Neural crest cell (in vitro differentiated cells): ENCODE data around the gene SPATA2L. TPM values are rescaled to one million over a fixed set of nuclear protein-coding genes. Genes with fewer than 3 reads are reported as not detected.
A peak's percentile ranks its signal among the peaks of the same experiment; 100 is the strongest.

Source experiments
- DNase-seq: peaks from one replicate; pipeline ENCODE4 v3.0.0; 2021; ENCODE audit warnings: low read depth, mixed read lengths, low spot score
- H3K27ac Mint-ChIP-seq: one replicate; pipeline ENCODE4 v1.8.0; 2021; ENCODE audit warnings: mild to moderate bottlenecking, mixed read lengths; ENCODE audit not compliant: unreplicated experiment
- H3K27me3 Mint-ChIP-seq: 2 replicates; pipeline ENCODE4 v1.8.0; 2021; ENCODE audit warnings: low read depth, mild to moderate bottlenecking, mixed read lengths
- H3K36me3 Mint-ChIP-seq: 2 replicates; pipeline ENCODE4 v1.8.0; 2021; ENCODE audit warnings: low read depth, mild to moderate bottlenecking, mixed read lengths
- H3K4me1 Mint-ChIP-seq: 2 replicates; pipeline ENCODE4 v1.8.0; 2021; ENCODE audit warnings: mixed read lengths
- H3K4me3 Mint-ChIP-seq: one replicate; pipeline ENCODE4 v1.8.0; 2021; ENCODE audit warnings: mild to moderate bottlenecking, mixed read lengths
- H3K9me3 Mint-ChIP-seq: 2 replicates; pipeline ENCODE4 v1.8.0; 2021; ENCODE audit warnings: mixed read lengths
- total RNA-seq: library from RNA; stranded (reverse); gene quantifications from 2 replicates; pipeline ENCODE4 v1.2.1, GENCODE V29; 2021
- TF ChIP-seq, protein P1 (sequence below): fragments of 200-600 bp; sonication (generic); conservative IDR thresholded peaks from 2 replicates; pipeline ENCODE4 v1.5.0; 2021; ENCODE audit warnings: antibody characterized with exemption, mild to moderate bottlenecking

The SPATA2L gene
- total RNA-seq, 1 donor from 2014 or later: 8.6 TPM

DNA sequence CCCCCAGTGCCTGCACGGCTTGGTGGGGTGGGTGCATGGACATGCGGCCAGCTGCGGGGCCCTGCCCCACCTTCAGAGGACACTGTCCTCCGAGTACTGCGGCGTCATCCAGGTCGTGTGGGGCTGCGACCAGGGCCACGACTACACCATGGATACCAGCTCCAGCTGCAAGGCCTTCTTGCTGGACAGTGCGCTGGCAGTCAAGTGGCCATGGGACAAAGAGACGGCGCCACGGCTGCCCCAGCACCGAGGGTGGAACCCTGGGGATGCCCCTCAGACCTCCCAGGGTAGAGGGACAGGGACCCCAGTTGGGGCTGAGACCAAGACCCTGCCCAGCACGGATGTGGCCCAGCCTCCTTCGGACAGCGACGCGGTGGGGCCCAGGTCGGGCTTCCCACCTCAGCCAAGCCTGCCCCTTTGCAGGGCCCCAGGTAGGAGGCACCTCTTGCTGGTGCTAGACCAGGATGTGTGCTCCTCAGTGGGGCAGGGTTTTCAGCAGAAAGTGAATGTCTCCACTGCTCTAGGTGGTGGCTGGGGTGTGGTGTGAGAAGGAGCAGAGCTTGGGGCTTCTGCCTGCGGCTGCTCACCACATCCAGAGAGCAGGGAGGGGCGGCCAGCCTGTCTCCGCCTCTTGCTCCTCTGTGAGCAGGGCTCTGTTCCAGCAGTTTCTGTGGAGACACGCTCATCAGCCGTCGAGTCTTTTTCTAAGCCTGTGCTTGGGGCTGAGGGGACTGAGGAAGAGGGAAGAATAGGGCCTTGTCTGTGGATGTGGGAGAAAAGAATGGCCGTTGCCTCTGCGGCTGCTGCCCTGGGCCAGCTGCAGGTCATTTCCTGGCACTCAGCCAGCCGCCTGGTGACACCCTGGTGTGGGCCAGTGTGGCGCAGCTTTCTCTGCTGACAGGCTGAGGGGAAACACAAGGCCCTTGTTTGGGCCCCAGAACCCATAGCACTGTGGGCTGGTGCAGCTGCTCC is 22.1 kb upstream of the SPATA2L start:
- TF ChIP-seq, protein P1, sequence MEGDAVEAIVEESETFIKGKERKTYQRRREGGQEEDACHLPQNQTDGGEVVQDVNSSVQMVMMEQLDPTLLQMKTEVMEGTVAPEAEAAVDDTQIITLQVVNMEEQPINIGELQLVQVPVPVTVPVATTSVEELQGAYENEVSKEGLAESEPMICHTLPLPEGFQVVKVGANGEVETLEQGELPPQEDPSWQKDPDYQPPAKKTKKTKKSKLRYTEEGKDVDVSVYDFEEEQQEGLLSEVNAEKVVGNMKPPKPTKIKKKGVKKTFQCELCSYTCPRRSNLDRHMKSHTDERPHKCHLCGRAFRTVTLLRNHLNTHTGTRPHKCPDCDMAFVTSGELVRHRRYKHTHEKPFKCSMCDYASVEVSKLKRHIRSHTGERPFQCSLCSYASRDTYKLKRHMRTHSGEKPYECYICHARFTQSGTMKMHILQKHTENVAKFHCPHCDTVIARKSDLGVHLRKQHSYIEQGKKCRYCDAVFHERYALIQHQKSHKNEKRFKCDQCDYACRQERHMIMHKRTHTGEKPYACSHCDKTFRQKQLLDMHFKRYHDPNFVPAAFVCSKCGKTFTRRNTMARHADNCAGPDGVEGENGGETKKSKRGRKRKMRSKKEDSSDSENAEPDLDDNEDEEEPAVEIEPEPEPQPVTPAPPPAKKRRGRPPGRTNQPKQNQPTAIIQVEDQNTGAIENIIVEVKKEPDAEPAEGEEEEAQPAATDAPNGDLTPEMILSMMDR: no peak
- Mint-ChIP-seq H3K4me1 (peaks cover 36% of the 10 kb centered on the region), H3K27ac (peak overlapping the region; percentile 88), H3K36me3 (peaks cover 9% of the 10 kb centered on the region), H3K27me3 (peaks cover 4% of the 10 kb centered on the region), H3K4me3 (peak overlapping the region; percentile 92), H3K9me3 (no peaks in the 10 kb centered on the region)
- peak; percentile 62 for DNase-seq

DNA sequence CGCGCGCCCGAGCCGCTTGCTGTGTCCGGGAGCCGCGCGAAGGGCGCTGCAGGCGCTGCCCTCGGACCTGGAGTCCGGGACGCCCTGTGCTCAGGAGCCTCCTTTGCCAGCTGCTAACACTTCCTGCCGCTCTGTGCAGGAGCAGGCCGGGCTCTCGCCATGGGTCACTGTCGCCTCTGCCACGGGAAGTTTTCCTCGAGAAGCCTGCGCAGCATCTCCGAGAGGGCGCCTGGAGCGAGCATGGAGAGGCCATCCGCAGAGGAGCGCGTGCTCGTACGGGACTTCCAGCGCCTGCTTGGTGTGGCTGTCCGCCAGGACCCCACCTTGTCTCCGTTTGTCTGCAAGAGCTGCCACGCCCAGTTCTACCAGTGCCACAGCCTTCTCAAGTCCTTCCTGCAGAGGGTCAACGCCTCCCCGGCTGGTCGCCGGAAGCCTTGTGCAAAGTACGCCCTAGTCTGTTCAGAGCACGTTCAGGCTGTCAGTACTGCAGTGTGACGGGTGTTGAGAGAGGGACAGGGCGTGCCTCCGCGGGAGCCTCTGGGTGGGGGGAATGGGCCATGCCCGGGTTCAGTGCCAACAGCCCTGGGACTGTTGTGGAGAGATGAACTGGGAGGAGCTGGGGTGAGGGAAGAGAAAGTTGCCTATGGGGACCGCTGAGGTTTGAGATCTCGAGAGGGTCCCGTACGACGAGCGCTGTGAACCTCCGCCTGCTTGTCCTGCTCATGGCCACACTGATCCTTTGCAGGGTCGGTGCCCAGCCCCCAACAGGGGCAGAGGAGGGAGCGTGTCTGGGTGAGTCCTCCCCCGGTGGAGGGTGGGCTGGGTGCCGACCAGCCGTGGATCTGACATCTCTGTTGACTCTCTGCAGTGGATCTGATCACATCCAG is 21.1 kb upstream of the SPATA2L start:
- no peaks in the 10 kb centered on the region for H3K9me3 Mint-ChIP-seq
- TF ChIP-seq, protein P1: no peak
- H3K36me3 Mint-ChIP-seq: peaks cover 9% of the 10 kb centered on the region
- peaks cover 40% of the 10 kb centered on the region for H3K4me1 Mint-ChIP-seq
- H3K27me3 Mint-ChIP-seq: peaks cover 4% of the 10 kb centered on the region
- H3K27ac Mint-ChIP-seq: peak overlapping the region; percentile 88
- peak overlapping the region; percentile 79 for H3K4me3 Mint-ChIP-seq
- DNase-seq: no peak

DNA sequence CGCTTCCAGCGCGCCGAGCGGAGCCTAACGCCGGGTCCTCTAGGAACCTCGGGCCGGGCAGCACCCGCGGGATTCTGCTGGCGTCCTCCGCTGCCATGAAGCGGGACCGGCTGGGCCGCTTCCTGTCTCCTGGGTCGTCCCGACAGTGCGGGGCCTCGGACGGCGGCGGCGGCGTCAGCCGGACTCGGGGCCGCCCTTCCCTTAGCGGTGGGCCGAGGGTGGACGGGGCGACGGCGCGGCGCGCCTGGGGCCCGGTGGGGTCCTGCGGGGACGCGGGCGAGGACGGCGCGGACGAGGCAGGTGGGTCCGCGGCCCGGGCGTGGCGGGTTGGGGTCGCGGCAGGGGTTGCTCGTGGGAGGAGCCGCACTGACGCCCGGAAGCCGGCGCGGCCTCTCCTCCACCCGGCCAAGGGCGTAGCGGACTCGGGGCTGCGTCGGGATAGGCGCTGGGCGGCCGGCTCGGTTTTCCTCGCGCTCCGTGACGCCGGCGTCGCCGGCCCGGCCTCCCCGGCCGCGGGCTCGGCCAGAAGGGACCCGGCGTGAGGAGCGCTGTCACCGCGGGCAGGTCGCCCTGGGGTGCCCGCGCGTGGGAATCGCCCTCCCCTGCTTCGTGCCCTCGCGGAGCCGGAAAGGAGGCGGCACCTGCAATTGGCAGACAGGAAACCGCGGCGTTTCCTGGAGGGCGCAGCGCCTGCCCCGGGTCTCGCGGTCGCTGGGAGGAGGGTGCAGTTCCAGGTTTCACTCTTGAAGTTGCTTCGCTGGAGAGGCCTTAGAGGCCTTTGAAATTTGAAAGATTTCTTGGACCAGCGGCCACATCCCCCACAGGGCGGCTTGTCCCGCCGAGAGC is 20.3 kb upstream of the SPATA2L start:
- peaks cover 4% of the 10 kb centered on the region for H3K27me3 Mint-ChIP-seq
- peaks cover 32% of the 10 kb centered on the region for H3K4me1 Mint-ChIP-seq

DNA sequence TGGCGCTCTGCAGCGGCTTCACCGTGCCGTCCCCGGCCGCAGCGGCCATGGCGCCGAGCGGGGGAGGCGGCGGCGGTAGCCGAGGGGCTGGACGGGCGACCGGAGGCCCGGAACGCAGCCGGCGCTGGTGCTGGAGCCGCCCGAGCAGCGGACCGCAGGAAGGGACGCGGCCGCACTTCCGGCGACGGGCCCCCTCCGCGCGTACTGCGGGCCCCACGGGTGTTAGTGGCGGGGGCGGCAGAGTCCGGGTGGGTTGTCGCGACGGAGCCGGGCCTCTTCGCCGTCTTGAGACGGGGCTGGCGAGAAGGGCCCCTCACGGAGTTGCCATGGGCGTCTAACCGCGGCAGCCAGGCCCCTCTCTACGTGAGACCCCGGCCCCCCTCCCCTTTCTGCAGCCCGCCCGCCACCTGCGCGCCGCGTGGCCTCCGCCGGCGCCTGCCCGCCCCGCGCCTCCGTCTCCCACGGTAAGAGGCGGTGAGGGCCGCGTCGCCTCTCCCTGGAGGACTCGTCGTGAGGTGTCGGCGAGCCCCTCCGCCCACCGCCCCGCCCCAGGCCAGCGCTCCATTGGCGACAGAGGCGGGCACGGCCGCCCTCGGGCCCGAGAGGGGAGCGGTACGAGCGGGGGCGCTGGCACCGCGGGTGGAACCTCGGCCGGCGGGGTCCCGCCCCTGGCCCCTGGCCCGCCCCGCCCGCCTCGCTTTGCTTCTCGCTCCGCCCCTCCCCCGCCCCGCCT is 19.5 kb upstream of the SPATA2L start, which contains the start of the genes VPS9D1 and ZNF276:
VPS9D1 (minus strand) TSS at position 86 of the 733 bp plus-strand sequence; CDS start at position 49, 37 bp downstream.
ZNF276 (plus strand) TSS at position 725 of the 733 bp plus-strand sequence. CDS start 104 bp downstream, outside the sequence.
- Mint-ChIP-seq H3K36me3 (peaks cover 4% of the 10 kb centered on the region), H3K4me3 (peak within 1 kb of the TSS; percentile 83), H3K27me3 (peaks cover 4% of the 10 kb centered on the region), H3K4me1 (peaks cover 32% of the 10 kb centered on the region), H3K9me3 (no peaks in the 10 kb centered on the region), H3K27ac (peak within 1 kb of the TSS; percentile 43)
- peak; percentile 68 for DNase-seq
- TF ChIP-seq, protein P1: no peak

More for the DNA sequence above, 20.3 kb upstream of the SPATA2L start:
- TF ChIP-seq, protein P1: no peak
- H3K36me3 Mint-ChIP-seq: peaks cover 4% of the 10 kb centered on the region
- H3K27ac Mint-ChIP-seq: no peak overlapping the region
- peak overlapping the region; percentile 79 for H3K4me3 Mint-ChIP-seq
- no peaks in the 10 kb centered on the region for H3K9me3 Mint-ChIP-seq
- no peak for DNase-seq
